ENCODE data around the gene EHMT1. TPM values are rescaled to one million over a fixed set of nuclear protein-coding genes. Genes with fewer than 3 reads are reported as not detected.

The EHMT1 gene
- total RNA-seq, 2 experiments from 2014 or later, result 145 to 295 TPM

- Histone ChIP-seq H3K79me2 (ENCODE audit: insufficient read depth, low read depth, low read length) (peaks cover 15% of the 10 kb centered on the region; the same call in 1 of the 2 replicates), H3K4me2 (ENCODE audit: low read length) (peak overlapping the region; percentile 93), H3K27ac (ENCODE audit: low read depth, low read length, poor library complexity, severe bottlenecking) (no peak overlapping the region), H4K20me1 (ENCODE audit: insufficient read depth, low read length) (peaks cover 8% of the 10 kb centered on the region), H2AFZ (ENCODE audit: low read length) (no peak overlapping the region), H3K9me3 (ENCODE audit: low read length) (no peaks in the 10 kb centered on the region), H3K9me2 (ENCODE audit: insufficient read depth, low read length) (no peaks in the 10 kb centered on the region), H3K4me1 (ENCODE audit: insufficient read depth, low read length, poor library complexity, severe bottlenecking) (peaks cover 13% of the 10 kb centered on the region), H3K36me3 (ENCODE audit: insufficient read depth, low read length) (peaks cover 61% of the 10 kb centered on the region), H3K4me3 (ENCODE audit: low read depth, low read length, poor library complexity, severe bottlenecking) (no peak overlapping the region)
- TF ChIP-seq EZH2phosphoT487 (IDR thresholded peaks at IDR 0.05; ENCODE audit: borderline replicate concordance, low read depth, low read length) (no peak), CTCF (conservative IDR thresholded peaks at IDR 0.05; ENCODE audit: low read length) (no peak)
- ChIA-PET CTCF (ENCODE audit: unreplicated experiment) (interaction anchor here (0.7 kb wide), 1 partner anchor 17 kb away, joined by 3 read pairs; the partner anchor contains the start of gene ARRDC1), POLR2A (no interaction called here)
- intact Hi-C loops (cut with micrococcal nuclease; ENCODE audit: unreplicated experiment), result no loop called here
- no TSS peak for BruUV-seq (replicated peaks)
- no peak for DNase-seq (ENCODE audit: low spot score)
Observed at GRCh38 chr9:137588311-137588710, 30.5 kb upstream of the EHMT1 start.

- H3K4me3 ChIP-seq (ENCODE audit: low read depth, low read length, poor library complexity, severe bottlenecking), result peak overlapping the region; percentile 76
- POLR2A ChIA-PET, result no interaction called here
- no peaks in the 10 kb centered on the region for H3K9me3 ChIP-seq (ENCODE audit: low read length)
- H4K20me1 ChIP-seq (ENCODE audit: insufficient read depth, low read length), result peaks cover 8% of the 10 kb centered on the region
- no peaks in the 10 kb centered on the region for H3K9me2 ChIP-seq (ENCODE audit: insufficient read depth, low read length)
- peak overlapping the region; percentile 29 for H3K27ac ChIP-seq (ENCODE audit: low read depth, low read length, poor library complexity, severe bottlenecking)
- CTCF ChIA-PET (ENCODE audit: unreplicated experiment), result no interaction called here
- peak overlapping the region; percentile 93 for H3K4me2 ChIP-seq (ENCODE audit: low read length)
- H3K79me2 ChIP-seq (ENCODE audit: insufficient read depth, low read depth, low read length), result peaks cover 15% of the 10 kb centered on the region; the same call in 1 of the 2 replicates
- peaks cover 55% of the 10 kb centered on the region for H3K36me3 ChIP-seq (ENCODE audit: insufficient read depth, low read length)
- BruUV-seq (replicated peaks), result no TSS peak
- H3K4me1 ChIP-seq (ENCODE audit: insufficient read depth, low read length, poor library complexity, severe bottlenecking), result peaks cover 13% of the 10 kb centered on the region
- intact Hi-C loops (cut with micrococcal nuclease; ENCODE audit: unreplicated experiment), result no loop called here
- DNase-seq (ENCODE audit: low spot score), result no peak
- H2AFZ ChIP-seq (ENCODE audit: low read length), result no peak overlapping the region
- TF ChIP-seq EZH2phosphoT487 (IDR thresholded peaks at IDR 0.05; ENCODE audit: borderline replicate concordance, low read depth, low read length) (no peak), CTCF (conservative IDR thresholded peaks at IDR 0.05; ENCODE audit: low read length) (no peak)
Observed at GRCh38 chr9:137588891-137589290, 29.9 kb upstream of the EHMT1 start.

- no TSS peak for BruUV-seq (replicated peaks)
- H3K9me3 ChIP-seq (ENCODE audit: low read length), result no peaks in the 10 kb centered on the region
- ChIA-PET POLR2A (no interaction called here), CTCF (ENCODE audit: unreplicated experiment) (no interaction called here)
- H2AFZ ChIP-seq (ENCODE audit: low read length), result no peak overlapping the region
- peak overlapping the region; percentile 29 for H3K27ac ChIP-seq (ENCODE audit: low read depth, low read length, poor library complexity, severe bottlenecking)
- H4K20me1 ChIP-seq (ENCODE audit: insufficient read depth, low read length), result peaks cover 8% of the 10 kb centered on the region
- intact Hi-C loops (cut with micrococcal nuclease; ENCODE audit: unreplicated experiment), result loop anchor here (1.0 to 2.0 kb wide), 2 partner anchors 13 to 16 kb away; partner anchors contain the start of gene ARRDC1
- peaks cover 48% of the 10 kb centered on the region for H3K36me3 ChIP-seq (ENCODE audit: insufficient read depth, low read length)
- H3K79me2 ChIP-seq (ENCODE audit: insufficient read depth, low read depth, low read length), result peaks cover 15% of the 10 kb centered on the region; the same call in 1 of the 2 replicates
- peak; percentile 52 for DNase-seq (ENCODE audit: low spot score)
- peak overlapping the region; percentile 93 for H3K4me2 ChIP-seq (ENCODE audit: low read length)
- no peak for TF ChIP-seq EZH2phosphoT487 (IDR thresholded peaks at IDR 0.05; ENCODE audit: borderline replicate concordance, low read depth, low read length)
- 0 out of 2 replicates have a peak, but pooled peaks have one; percentile 13 for TF ChIP-seq CTCF (conservative IDR thresholded peaks at IDR 0.05; ENCODE audit: low read length)
- H3K4me3 ChIP-seq (ENCODE audit: low read depth, low read length, poor library complexity, severe bottlenecking), result peak overlapping the region; percentile 76
- peaks cover 13% of the 10 kb centered on the region for H3K4me1 ChIP-seq (ENCODE audit: insufficient read depth, low read length, poor library complexity, severe bottlenecking)
- H3K9me2 ChIP-seq (ENCODE audit: insufficient read depth, low read length), result no peaks in the 10 kb centered on the region
Observed at GRCh38 chr9:137589441-137590122, 29.2 kb upstream of the EHMT1 start.
